ENCODE data around the gene ENPP5.

ENPP5 gene

GRCh38 chr6:46170357-46171289 is at the start of gene ENPP5:
Gene ENPP5, minus strand, starts transcription at chr6:46170980. Its CDS starts 2,718 bp downstream, at chr6:46168262.
- DNase-seq = peak; percentile 59 to 60

- no peak for DNase-seq
Measured at GRCh38 chr6:46219661-46220060, 48.9 kb upstream of the ENPP5 start.

- no peak for DNase-seq
Measured at GRCh38 chr6:46218457-46218856, 47.7 kb upstream of the ENPP5 start.

- no peak for DNase-seq
Measured at GRCh38 chr6:46217671-46218131, 46.9 kb upstream of the ENPP5 start.

GRCh38 chr6:46216879-46217278 is 46.1 kb upstream of the ENPP5 start:
- DNase-seq = no peak

GRCh38 chr6:46215777-46216176 is 45.0 kb upstream of the ENPP5 start:
- DNase-seq = no peak

GRCh38 chr6:46215213-46215612 is 44.4 kb upstream of the ENPP5 start:
- no peak for DNase-seq

GRCh38 chr6:46211917-46212316 is 41.1 kb upstream of the ENPP5 start:
- DNase-seq = no peak

- no peak for DNase-seq
Measured at GRCh38 chr6:46210294-46210693, 39.5 kb upstream of the ENPP5 start.

GRCh38 chr6:46208303-46208702 is 37.5 kb upstream of the ENPP5 start:
- no peak for DNase-seq

GRCh38 chr6:46207174-46207573 is 36.4 kb upstream of the ENPP5 start:
- DNase-seq = no peak

GRCh38 chr6:46204880-46205650 is 34.3 kb upstream of the ENPP5 start:
- no peak for DNase-seq

- DNase-seq = no peak
Measured at GRCh38 chr6:46203391-46204177, 32.8 kb upstream of the ENPP5 start.

GRCh38 chr6:46201702-46202101 is 30.9 kb upstream of the ENPP5 start:
- DNase-seq = no peak

- DNase-seq = no peak
Measured at GRCh38 chr6:46199387-46199786, 28.6 kb upstream of the ENPP5 start.

- DNase-seq = no peak
Measured at GRCh38 chr6:46191961-46192360, 21.2 kb upstream of the ENPP5 start.

GRCh38 chr6:46190889-46191288 is 20.1 kb upstream of the ENPP5 start:
- no peak for DNase-seq

- DNase-seq = no peak
Measured at GRCh38 chr6:46189726-46190125, 18.9 kb upstream of the ENPP5 start.

GRCh38 chr6:46186583-46186982 is 15.8 kb upstream of the ENPP5 start:
- DNase-seq = no peak

- no peak for DNase-seq
Measured at GRCh38 chr6:46184114-46184513, 13.3 kb upstream of the ENPP5 start.

- DNase-seq = no peak
Measured at GRCh38 chr6:46175976-46176375, 5.2 kb upstream of the ENPP5 start.

- DNase-seq = no peak
Measured at GRCh38 chr6:46175446-46175845, 4.7 kb upstream of the ENPP5 start.

- DNase-seq = no peak
Measured at GRCh38 chr6:46174904-46175303, 4.1 kb upstream of the ENPP5 start.

Measured in activated CD4-positive, alpha-beta T cell treated with anti-CD3 and anti-CD28 coated beads for 4 hours (primary cell).